Fibroblast of skin of right biceps (primary cell): ENCODE data around the gene DYNC1LI1.

ENCODE experiments used
- DNase-seq: peaks from one replicate; pipeline ENCODE4 v3.0.0-alpha.2; 2013

DYNC1LI1 gene

DNA sequence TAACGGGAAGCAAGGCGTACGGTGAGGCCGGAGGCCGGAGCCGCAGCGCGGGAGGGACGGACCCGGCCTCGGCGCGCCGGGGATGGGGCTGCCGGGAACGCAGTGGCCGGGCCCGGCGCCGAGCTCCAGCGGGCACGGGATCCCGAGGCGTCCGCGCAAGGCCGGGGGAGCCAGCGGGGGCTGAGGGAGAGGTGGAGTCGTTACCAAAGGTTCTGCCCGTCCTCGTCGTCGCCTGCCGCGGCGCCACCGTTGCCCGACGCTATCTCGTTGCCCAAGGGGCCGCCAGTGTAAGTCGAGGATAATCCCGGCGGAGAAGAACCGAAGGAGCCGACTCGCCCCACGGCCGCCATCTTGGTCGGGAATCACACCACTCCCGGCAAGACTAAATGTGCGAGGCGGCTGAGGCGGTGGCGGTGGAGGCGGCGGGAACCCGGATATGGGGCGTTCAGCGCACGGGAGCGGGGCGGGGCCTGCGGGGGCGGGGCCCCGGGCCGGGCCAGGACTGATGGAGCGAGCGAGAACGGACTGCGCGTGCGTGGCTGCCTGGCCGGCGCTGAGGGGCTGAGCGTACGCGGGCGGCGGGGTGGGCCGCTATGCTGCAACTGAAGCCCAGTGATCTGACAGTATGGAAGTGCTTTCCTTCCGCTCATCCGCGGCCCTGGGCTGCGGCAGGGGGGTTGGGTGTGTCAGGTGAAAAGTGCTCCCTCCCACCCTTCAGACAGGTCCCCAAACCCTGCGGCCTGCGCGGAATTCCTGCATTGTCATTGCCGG is at the start of gene DYNC1LI1:
Gene DYNC1LI1 (minus strand): TSS at position 438 of the 771 bp plus-strand sequence. CDS start 88 bp downstream, at position 350.
- DNase-seq: peak; percentile 93

DNA sequence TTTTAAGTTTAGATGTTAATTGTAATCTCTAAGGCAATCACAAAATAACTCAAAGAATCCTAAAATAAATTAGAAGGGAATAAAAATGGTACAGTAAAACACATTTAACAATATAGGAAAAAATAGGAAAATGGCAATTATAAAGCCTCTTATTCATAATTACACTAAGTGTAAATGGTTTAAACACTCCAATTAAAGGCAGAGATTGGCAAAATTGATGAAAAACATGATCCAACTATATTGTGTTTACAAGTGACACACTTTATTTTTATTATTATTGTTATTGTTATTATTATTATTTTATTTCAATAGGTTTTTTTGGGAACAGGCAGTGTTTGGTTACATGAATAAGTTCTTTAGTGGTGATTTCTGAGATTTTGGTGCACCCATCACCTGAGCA is 48.7 kb upstream of the DYNC1LI1 start:
- no peak for DNase-seq

DNA sequence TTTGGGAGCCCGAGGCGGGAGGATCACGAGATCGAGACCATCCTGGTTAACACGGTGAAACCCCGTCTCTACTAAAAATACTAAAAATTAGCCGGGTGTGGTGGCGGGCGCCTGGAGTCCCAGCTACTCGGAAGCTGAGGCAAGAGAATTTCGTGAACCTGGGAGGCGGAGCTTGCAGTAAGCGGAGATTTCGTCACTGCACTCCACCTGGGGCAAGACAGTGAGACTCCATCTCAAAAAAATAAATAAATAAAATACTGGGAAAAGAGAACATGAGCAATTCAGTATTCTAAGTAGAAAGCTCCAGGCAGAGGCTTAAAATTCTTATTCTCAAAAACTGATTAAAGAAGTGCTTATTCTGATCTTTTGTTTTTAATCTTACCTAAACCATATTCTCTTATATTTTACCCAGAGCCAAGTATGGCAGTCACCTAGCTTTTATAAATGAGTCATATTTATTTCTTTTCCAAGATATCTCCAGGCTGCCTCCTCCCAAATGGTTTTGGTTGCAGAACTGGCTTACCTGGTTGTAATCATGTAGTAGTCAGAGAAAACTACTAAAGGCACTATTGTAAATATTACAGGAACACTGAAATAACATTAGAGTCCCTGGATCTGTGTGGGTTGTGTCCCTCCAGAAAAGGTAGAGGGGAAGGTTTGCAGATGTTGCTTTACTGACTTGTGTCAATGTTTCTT is 45.8 kb upstream of the DYNC1LI1 start:
- no peak for DNase-seq

DNA sequence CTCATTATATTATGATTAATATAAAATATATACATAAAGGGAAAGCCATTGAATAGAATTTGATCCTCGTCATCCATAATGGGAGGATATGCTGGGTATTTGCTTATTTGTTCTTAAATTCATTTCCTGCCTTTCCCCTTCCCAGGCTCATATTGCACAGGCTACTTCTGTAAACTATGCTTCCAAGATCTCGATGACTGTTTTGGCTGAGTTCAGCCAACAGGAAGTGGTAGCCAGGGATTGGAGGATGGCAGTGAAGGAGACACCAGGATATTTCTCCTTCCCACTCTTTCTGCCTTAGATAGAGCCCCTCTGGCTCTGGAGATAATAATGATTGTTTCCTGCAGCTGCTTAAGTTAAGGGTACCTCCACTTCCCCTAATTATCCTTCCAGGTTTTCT is 44.3 kb upstream of the DYNC1LI1 start:
- peak; percentile 38 for DNase-seq

DNA sequence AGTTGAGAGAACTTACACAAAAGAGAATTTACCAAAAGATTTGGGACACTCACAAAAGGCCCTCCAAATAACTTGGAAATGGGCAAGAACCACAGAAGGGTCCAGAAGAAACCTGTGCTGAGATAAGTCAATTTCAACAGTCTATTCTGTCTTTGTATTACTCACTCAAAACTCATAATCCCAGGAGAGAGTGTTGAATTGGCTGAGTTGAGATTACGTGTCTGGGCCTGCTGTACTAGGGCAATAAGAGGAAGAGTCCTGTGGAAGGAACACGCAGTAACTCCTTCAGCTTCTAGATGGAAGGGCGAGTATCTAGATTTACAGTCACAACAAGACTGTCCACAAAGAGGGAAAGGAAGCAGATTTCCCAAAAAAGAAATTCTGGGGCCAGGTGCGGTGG is 42.5 kb upstream of the DYNC1LI1 start:
- no peak for DNase-seq

DNA sequence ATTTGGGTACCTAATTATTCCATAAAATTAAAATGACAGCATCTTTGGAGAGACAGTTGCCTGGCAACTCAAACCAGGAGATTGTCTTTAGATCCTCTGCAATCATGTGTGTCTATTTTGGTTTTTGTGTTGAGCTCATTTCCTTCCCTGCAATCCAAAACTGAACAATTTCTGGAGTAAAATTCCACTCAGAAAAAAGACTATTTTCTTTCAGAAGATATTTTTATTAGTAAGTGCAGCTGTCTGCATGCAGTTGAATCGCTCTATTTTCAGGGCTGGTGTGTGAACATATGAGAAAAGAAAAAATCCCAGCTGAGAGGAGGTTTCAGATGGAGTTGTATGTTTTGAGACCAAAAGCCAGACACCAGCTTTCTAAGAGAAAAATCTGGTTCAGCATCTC is 41.9 kb upstream of the DYNC1LI1 start:
- no peak for DNase-seq

DNA sequence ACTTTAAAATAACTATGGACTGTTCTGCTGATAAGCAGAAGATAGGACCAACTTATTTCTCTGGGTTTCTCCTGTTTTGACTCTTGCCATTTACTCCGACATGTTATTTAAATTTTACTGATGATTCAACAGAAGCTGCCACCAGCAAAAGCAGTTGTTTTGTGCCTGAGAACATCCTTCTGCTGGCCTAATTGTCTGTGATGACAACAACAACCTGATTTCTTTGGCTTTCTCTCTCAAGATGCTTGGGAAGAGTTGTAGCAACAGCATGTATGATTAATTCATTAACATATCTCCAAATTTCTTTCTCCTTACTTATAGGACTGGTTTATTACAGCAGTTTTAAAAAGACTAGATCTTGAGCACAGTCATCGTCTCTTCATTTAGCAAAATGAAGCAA is 36.9 kb upstream of the DYNC1LI1 start:
- no peak for DNase-seq

DNA sequence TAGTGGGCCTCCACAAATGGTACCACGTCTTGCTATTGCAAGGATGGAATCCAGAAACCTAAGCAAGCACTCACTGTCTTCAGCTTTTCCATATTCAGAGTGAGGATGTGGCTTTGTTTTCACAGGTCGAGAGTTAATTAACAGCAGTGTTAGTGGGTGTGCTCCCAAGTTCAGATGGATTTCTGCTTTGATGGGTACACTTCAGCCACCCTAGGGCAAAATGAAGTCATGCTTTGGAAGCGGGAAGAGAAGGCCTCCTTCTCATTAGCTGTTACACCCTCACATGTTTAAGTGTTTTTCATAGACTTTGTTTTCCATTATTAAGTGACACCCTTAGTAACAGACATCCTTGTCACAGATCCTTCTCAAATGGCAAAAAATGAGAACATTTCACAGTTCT is 36.3 kb upstream of the DYNC1LI1 start:
- no peak for DNase-seq

DNA sequence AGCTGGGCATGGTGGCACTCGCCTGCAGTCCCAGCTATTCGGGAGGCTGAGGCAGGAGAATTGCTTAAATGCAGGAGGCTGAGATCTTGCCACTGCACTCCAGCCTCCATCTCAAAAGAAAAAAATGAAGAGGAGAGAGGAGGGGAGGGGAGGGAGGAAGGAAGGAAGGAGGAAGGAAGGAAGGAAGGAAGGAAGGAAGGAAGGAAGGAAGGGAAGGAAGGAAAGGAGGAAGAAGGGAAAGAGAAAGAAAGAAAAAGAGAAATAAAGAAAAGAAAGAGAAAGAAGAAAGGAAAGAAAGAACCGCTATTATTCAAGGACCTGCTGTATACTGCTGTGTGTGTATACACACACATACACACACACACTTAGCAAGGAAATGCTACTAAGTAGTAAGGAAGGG is 35.6 kb upstream of the DYNC1LI1 start:
- DNase-seq: no peak

DNA sequence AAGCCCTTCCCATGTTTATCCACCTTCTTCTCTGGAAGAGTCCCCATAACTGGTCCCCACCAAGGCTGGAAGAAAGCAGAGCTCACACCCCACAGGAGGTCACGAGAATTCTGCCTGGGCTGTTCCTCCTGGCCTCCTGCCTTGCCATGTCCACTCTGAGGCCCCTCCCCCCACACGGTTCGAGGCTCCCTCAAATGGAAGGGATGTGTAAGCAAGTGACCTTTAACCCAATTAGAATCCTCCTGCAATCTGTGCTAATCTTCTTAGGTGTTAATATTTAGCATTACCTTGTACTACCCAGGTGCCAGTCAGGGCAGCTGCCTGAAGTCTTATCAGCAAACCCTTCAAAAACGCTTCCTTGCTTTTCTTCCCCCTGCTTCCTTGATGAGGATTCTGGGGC is 32.4 kb upstream of the DYNC1LI1 start:
- DNase-seq: no peak

DNA sequence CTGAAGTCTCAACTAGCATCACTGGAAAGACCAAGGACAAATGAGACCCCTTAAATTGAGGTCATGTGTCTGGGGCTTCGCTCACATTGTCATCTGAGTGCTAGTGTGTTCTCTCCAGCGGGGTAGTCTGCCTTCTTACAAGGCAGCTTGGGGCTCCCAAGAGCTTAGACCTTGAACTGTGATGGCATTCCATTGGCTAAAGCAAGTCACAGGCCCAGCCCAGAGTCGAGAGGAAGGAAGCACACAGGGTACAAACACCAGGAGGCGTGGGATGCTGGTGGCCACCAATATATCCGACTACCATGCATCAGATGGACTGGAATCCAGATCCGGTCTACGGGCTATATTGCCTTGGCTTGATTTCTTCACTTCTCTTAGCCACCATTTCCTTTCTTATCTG is 31.5 kb upstream of the DYNC1LI1 start:
- DNase-seq: no peak

DNA sequence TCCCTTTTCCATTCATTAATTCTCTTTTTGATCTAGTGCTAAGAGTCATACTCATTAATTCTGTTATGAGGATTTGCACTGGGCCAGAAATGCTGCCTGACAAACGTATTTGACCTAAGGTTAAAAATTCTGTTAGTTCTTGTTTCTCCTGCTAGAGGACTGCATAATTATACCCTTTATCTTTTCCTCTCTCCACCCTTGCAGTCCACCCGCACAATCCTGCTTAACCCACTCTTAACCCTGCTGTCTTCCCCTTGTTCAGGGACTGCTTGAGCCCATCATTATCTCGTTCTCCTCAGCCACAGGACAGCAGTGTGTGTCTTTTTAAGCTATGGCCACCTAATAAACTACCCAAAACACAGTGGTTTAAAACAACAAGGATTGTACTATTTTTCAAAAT is 31.1 kb upstream of the DYNC1LI1 start:
- no peak for DNase-seq

DNA sequence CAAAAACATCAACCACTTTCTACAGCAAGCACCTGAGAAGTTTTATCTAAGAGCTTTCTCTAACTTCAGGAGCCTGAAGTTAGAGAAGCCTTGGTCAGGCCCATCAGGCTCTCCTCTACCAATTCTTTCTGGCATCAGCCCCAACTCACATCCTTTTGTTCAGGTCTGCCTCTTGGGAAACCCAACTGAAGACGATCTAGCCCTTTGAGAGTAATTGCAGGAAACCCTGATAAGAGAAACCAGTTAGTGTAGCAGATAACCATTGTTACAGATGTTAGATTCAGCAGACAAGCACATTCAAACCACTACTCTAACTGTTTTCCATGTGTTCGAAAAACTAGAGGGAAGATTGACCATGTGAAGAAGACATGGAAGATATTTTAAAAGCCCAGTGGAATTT is 27.0 kb upstream of the DYNC1LI1 start:
- no peak for DNase-seq

DNA sequence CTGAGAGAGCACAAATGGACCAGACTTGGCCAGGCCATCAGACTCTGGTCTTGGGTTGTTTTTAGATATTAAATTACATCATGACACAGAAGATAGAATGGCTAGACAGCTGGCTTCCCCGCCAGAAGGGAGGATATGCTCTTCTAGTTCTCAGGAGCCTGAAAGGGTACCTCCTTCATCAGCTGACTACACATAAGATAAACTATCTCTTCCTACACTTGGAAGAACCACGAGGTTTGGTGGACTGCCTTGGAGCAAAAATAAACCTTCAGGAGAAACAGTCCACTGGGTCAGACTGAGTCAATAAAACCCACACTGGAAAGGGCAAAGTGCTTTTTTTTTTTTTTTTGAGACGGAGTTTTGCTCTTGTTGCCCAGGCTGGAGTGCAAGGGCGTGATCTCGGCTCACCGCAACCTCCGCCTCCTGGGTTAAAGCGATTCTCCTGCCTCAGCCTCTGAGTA is 26.3 kb upstream of the DYNC1LI1 start:
- DNase-seq: no peak

DNA sequence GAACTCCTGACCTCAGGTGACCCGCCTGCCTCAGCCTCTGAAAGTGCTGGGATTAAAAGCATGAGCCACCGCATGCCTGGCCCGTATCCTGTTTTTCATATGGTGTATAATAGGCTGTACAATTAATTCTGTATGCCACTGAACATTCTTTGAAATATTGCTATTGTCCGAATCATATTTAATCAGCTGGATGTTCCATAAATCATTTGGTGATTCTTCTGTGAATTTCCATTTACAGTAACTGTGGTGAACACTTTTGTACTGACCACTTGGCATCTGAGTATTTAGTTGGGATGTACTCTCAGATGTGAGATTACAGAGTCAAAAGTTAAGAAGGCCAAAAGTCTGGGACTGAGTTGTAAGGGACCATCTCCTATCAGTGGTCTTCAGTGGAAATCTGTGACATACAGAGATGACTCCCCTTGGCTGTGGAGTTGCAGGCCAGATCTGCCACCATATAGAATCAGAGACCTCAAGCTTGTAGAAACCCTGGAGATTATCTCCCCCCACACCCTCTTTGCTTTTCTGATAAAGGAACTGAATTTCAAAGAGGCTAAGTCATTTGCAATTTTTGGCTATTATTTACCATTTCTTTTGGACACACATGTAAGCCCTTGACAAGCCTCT is 25.7 kb upstream of the DYNC1LI1 start:
- no peak for DNase-seq

DNA sequence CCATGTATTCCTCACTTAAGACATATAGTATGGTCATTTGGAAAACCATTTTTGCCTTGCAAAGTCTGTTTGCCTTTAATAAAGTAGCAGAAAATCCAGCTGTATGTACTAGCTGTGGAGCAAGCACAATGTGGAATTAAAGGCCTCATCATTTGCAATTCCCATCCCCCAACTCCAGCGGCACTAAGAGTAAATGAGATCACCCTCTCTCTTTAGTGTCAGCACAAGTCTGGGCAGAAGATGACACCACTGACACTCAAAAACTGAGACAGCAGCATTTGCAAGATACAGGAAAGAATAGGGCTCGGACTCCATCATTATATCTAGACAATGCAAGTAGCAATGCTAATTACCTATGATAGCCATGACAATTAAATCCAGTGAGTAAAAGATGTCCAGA is 24.7 kb upstream of the DYNC1LI1 start:
- no peak for DNase-seq

DNA sequence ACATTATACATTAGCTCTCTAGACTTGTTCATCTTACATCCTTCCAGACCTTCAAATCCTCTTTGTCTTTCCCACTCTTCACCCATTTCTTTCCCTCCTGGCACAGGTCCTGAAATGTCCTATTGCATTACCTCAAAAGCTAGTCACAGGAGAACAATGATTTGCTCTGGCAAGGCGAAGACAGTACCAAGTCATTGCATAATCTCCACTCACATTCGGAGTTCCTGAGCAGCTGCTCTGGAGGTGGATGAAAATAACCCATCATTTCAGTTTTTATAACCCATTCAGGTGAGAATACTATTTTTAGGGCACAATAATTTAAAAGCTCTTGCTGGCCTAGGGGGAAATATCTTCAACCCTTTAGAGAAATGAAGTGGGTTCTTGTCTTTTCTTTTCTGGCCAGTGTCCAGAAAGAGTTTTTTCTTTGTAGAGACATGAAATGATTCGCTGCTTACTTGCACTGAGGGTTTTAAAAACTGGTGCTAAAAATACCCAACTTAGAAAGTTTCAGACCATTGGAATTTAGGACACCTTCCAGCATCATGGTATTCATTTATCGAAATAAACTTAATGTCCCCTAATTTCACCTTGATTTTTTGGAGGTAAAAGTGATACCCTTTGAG is 23.4 kb upstream of the DYNC1LI1 start:
- peak; percentile 65 for DNase-seq

DNA sequence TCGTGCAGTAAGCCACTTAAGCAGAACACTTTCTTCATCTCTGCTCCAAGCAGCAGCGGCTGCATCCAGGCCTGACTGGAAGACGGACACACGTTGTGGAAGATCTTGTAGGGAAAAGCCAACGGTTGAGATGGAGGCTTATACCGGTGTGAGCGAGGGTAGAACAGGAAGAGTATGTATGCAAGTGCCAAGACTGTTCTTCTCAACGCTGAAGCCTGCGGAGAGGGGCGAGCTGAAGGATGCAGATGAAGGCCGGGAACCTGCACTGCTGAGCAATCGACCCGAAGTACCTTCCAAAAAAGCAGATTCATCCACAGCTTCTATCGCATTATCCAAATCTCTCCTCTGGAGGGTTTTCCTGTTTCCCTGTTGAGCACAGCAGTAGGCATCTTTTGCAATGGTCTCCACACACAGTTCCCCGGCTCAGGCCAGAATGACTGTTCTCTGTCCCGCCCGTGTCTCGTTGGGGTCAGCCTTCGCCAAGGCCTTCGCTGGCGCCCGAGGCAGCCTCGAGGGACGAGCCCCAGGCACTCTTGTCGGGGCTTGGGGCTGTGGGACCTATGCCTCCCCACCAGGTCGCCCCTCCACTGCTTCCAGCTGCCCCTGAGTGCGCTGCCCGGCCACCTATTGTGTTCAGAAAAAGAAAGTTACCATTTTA is 22.2 kb upstream of the DYNC1LI1 start:
- DNase-seq: no peak

DNA sequence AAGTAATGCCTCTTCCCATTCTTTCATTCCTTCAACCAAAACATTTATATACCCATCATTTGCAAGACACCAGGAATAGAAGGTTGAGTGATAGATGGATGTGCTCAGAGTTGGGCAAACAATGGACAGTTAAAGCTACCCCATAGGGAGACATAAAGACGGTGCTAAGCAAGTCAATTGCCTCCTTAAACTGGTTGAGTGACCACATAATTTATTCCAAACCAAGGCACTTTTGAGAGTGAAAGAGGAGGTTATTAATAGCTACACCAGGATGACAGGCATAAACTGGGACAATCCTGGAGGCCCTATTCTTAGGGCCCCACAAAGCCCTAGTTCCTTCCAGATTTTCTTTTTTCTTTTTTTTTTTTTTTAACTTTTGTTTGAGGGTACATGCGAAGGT is 21.4 kb upstream of the DYNC1LI1 start:
- no peak for DNase-seq

DNA sequence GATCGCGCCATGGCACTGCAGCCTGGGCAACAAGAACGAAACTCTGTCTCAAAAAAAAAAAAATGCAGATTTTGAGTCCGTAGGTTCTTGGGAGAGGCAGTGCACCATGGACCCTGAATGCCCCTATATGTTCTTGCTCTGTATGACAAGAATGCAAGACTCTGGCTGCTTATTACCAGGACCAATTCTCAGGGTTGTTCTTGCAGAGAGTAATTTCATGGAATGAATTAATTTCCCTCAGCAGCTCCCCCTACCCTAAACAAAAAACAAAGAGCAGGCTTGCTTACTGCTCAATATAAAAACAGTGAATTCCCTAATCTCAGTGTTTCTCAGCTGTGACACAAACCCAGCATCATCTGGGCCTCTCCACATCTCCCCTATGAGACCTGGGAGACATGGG is 20.5 kb upstream of the DYNC1LI1 start:
- DNase-seq: no peak

DNA sequence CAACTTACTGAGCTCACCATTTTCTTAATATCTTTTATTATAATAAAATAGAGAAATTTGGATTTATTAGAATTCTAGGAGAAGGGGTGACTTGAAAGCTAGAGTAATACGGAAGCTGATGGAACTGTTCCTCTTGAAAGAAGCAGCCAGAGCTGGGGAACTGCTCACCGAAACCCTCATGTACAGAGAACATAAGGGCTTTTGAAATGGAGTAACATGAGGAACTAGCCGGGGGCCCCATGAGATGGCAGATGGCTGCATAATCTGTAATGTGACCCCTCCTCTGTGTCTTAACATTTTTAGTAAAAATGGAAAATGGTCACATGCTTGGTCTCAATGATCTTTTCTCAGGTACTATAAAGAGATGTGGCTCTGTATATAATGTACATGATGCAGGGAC is 15.7 kb upstream of the DYNC1LI1 start:
- no peak for DNase-seq

DNA sequence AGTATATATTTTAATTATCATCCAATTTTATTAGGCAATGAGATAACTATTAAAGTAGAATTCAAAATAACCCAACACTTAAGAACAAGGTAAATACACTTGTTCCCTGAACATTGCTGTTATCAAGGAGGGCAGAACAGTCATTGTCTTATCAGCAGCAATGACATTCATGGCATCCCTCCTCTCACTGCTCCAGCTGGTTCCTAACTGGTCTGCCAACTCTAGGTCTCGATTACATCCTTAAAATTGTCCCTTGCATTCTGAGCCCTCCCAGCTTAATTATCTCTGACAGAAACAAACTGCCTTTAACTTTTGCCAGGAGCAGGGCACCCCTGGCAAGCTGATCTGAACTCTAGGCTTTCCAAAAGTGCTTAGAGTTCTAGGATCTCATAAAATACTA is 14.0 kb upstream of the DYNC1LI1 start:
- DNase-seq: no peak

DNA sequence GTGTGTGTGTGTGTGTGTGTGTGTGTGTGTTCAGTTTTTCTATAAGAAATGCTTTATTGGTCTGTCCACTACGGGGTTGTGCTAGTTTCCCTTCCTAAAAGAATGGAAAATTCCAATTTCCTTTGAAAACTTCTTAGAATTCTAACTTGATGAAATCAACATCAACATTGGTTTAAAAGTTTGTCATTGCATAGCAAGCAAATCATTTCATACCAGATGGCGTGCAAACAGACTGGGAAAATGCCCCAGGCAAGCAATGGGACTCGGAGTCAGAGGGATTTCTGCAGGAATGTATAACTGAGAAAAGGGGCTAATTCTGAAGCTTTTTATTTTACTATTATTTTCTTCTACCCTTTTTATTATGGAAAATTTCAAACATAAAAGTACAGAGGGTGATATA is 13.1 kb upstream of the DYNC1LI1 start:
- DNase-seq: peak; percentile 35
